Measurements from ENCODE around the gene TOLLIP.
"Not testable (repeated sequence)": the region's sequence is repeated elsewhere in the genome, so short reads cannot be mapped to it uniquely, and the experiment has no call there.

Gene TOLLIP

GRCh38 chr11:1246301-1246700 is 63.1 kb downstream of the TOLLIP start:
- POLR2A ChIA-PET; CTCF ChIA-PET; H3K4me3 ChIP-seq (ENCODE audit: low read depth, low read length); H3K36me3 ChIP-seq (ENCODE audit: control insufficient read depth in 2 of 2, insufficient read depth in 1 of 2, low read length in 2 of 2); H3K9me3 ChIP-seq (ENCODE audit: control insufficient read depth, insufficient read depth, low read depth, low read length); H3K4me1 ChIP-seq (ENCODE audit: control insufficient read depth, insufficient read depth, low read length); H3K27ac ChIP-seq (ENCODE audit: extremely low read depth, low read depth, low read length): not testable (repeated sequence)
- TF ChIP-seq KLF1 (tag by site-specific recombination; IDR thresholded peaks at IDR 0.05): peak; percentile 85

- H3K36me3 ChIP-seq (ENCODE audit: control insufficient read depth in 2 of 2, insufficient read depth in 1 of 2, low read length in 2 of 2); POLR2A ChIA-PET; CTCF ChIA-PET; H3K27ac ChIP-seq (ENCODE audit: extremely low read depth, low read depth, low read length); H3K4me1 ChIP-seq (ENCODE audit: control insufficient read depth, insufficient read depth, low read length); H3K9me3 ChIP-seq (ENCODE audit: control insufficient read depth, insufficient read depth, low read depth, low read length); H3K4me3 ChIP-seq (ENCODE audit: low read depth, low read length): not testable (repeated sequence)
Observed at GRCh38 chr11:1245717-1246116, 63.7 kb downstream of the TOLLIP start.

GRCh38 chr11:1244557-1244956 is 64.9 kb downstream of the TOLLIP start:
- H3K36me3 ChIP-seq (ENCODE audit: control insufficient read depth in 2 of 2, insufficient read depth in 1 of 2, low read length in 2 of 2); POLR2A ChIA-PET; H3K4me3 ChIP-seq (ENCODE audit: low read depth, low read length); H3K27ac ChIP-seq (ENCODE audit: extremely low read depth, low read depth, low read length); H3K9me3 ChIP-seq (ENCODE audit: control insufficient read depth, insufficient read depth, low read depth, low read length); CTCF ChIA-PET; H3K4me1 ChIP-seq (ENCODE audit: control insufficient read depth, insufficient read depth, low read length): not testable (repeated sequence)
- peak; percentile 56 for TF ChIP-seq KLF1 (tag by site-specific recombination; IDR thresholded peaks at IDR 0.05)

- H3K9me3 ChIP-seq (ENCODE audit: control insufficient read depth, insufficient read depth, low read depth, low read length); H3K4me1 ChIP-seq (ENCODE audit: control insufficient read depth, insufficient read depth, low read length); H3K36me3 ChIP-seq (ENCODE audit: control insufficient read depth in 2 of 2, insufficient read depth in 1 of 2, low read length in 2 of 2); POLR2A ChIA-PET; H3K4me3 ChIP-seq (ENCODE audit: low read depth, low read length); H3K27ac ChIP-seq (ENCODE audit: extremely low read depth, low read depth, low read length); CTCF ChIA-PET: not testable (repeated sequence)
Observed at GRCh38 chr11:1243521-1243920, 65.9 kb downstream of the TOLLIP start.

- POLR2A ChIA-PET; H3K4me1 ChIP-seq (ENCODE audit: control insufficient read depth, insufficient read depth, low read length); H3K36me3 ChIP-seq (ENCODE audit: control insufficient read depth in 2 of 2, insufficient read depth in 1 of 2, low read length in 2 of 2); CTCF ChIA-PET; H3K4me3 ChIP-seq (ENCODE audit: low read depth, low read length); H3K9me3 ChIP-seq (ENCODE audit: control insufficient read depth, insufficient read depth, low read depth, low read length); H3K27ac ChIP-seq (ENCODE audit: extremely low read depth, low read depth, low read length): not testable (repeated sequence)
- peak; percentile 89 for TF ChIP-seq KLF1 (tag by site-specific recombination; IDR thresholded peaks at IDR 0.05)
Observed at GRCh38 chr11:1242751-1243150, 66.7 kb downstream of the TOLLIP start.

GRCh38 chr11:1242289-1242688 is 67.1 kb downstream of the TOLLIP start:
- 0 out of 2 replicates have a peak, but pooled peaks have one; percentile 18 for TF ChIP-seq KLF9 (tag by site-specific recombination; IDR thresholded peaks at IDR 0.05; ENCODE audit: low read depth)
- TF ChIP-seq SP3 (tag by site-specific recombination; IDR thresholded peaks at IDR 0.05): no peak
- H3K4me1 ChIP-seq (ENCODE audit: control insufficient read depth, insufficient read depth, low read length): no peaks in the 10 kb centered on the region
- H3K4me3 ChIP-seq (ENCODE audit: low read depth, low read length): no peak overlapping the region
- H3K9me3 ChIP-seq (ENCODE audit: control insufficient read depth, insufficient read depth, low read depth, low read length): no peaks in the 10 kb centered on the region
- H3K27ac ChIP-seq (ENCODE audit: extremely low read depth, low read depth, low read length): no peak overlapping the region
- no peaks in the 10 kb centered on the region for H3K36me3 ChIP-seq (ENCODE audit: control insufficient read depth in 2 of 2, insufficient read depth in 1 of 2, low read length in 2 of 2)
- CTCF ChIA-PET: no interaction called here
- POLR2A ChIA-PET: no interaction called here

- Histone ChIP-seq H3K27ac (ENCODE audit: extremely low read depth, low read depth, low read length) (no peak overlapping the region), H3K9me3 (ENCODE audit: control insufficient read depth, insufficient read depth, low read depth, low read length) (no peaks in the 10 kb centered on the region), H3K36me3 (ENCODE audit: control insufficient read depth in 2 of 2, insufficient read depth in 1 of 2, low read length in 2 of 2) (no peaks in the 10 kb centered on the region), H3K4me1 (ENCODE audit: control insufficient read depth, insufficient read depth, low read length) (no peaks in the 10 kb centered on the region), H3K4me3 (ENCODE audit: low read depth, low read length) (no peak overlapping the region)
- POLR2A ChIA-PET: no interaction called here
- CTCF ChIA-PET: no interaction called here
- no peak for TF ChIP-seq ZNF214 (tag by site-specific recombination; IDR thresholded peaks at IDR 0.05; ENCODE audit: borderline replicate concordance)
- TF ChIP-seq ZNF184 (tag by site-specific recombination; IDR thresholded peaks at IDR 0.05): no peak
- no peak for TF ChIP-seq ZNF555 (tag by site-specific recombination; conservative IDR thresholded peaks at IDR 0.05)
- TF ChIP-seq ZNF423 (tag by site-specific recombination; IDR thresholded peaks at IDR 0.05): no peak
- no peak for TF ChIP-seq CTCF (tag by site-specific recombination; IDR thresholded peaks at IDR 0.05)
- TF ChIP-seq ZNF16 (tag by site-specific recombination; IDR thresholded peaks at IDR 0.05; ENCODE audit: low read depth): no peak
- TF ChIP-seq ZNF362 (tag by site-specific recombination; IDR thresholded peaks at IDR 0.05): no peak
- no peak for TF ChIP-seq ZNF366 (tag by site-specific recombination; conservative IDR thresholded peaks at IDR 0.05)
- no peak for TF ChIP-seq ZNF335 (tag by site-specific recombination; conservative IDR thresholded peaks at IDR 0.05)
- no peak for TF ChIP-seq PRDM6 (tag by site-specific recombination; IDR thresholded peaks at IDR 0.05)
- no peak for TF ChIP-seq SP2 (tag by site-specific recombination; IDR thresholded peaks at IDR 0.05)
Observed at GRCh38 chr11:1241706-1242105, 67.7 kb downstream of the TOLLIP start.

Measured in HEK293 (cell line).